NCI-H2081 (cell line): ENCODE measurements around the gene WDR18.

ENCODE experiments used
- DNase-seq, 2 experiments: peaks; one replicate each; lab custom pipeline; 2025; lab: John Stamatoyannopoulos, UW

Gene WDR18

GRCh38 chr19:1008268-1009040 is 24.3 kb downstream of the WDR18 start:
- no peak for DNase-seq

GRCh38 chr19:1009041-1009980 is 25.2 kb downstream of the WDR18 start:
- no peak for DNase-seq

GRCh38 chr19:1009981-1010538 is 25.9 kb downstream of the WDR18 start:
- DNase-seq, result no peak

- DNase-seq, result no peak
Observed at GRCh38 chr19:1010586-1011510, 26.7 kb downstream of the WDR18 start.

- DNase-seq, result no peak
Observed at GRCh38 chr19:1011831-1012333, 27.7 kb downstream of the WDR18 start.

GRCh38 chr19:1012334-1012733 is 28.2 kb downstream of the WDR18 start:
- DNase-seq, result no peak

- no peak for DNase-seq
Observed at GRCh38 chr19:1013218-1013617, 29.1 kb downstream of the WDR18 start.

GRCh38 chr19:1014161-1015060 is 30.3 kb downstream of the WDR18 start:
- no peak for DNase-seq

GRCh38 chr19:1015061-1015781 is 31.1 kb downstream of the WDR18 start:
- no peak for DNase-seq

GRCh38 chr19:1015782-1016646 is 31.9 kb downstream of the WDR18 start:
- no peak for DNase-seq

- no peak for DNase-seq
Observed at GRCh38 chr19:1016647-1017114, 32.5 kb downstream of the WDR18 start.

GRCh38 chr19:1017115-1017905 is 33.2 kb downstream of the WDR18 start:
- DNase-seq, result no peak

GRCh38 chr19:1017906-1018305 is 33.8 kb downstream of the WDR18 start:
- DNase-seq, result no peak

- DNase-seq, result no peak
Observed at GRCh38 chr19:1018393-1018792, 34.2 kb downstream of the WDR18 start.

GRCh38 chr19:1018932-1019615 is 34.9 kb downstream of the WDR18 start:
- no peak for DNase-seq

- DNase-seq, result no peak
Observed at GRCh38 chr19:1019616-1019961, 35.4 kb downstream of the WDR18 start.
